ENCODE data around the gene NYAP2.

NYAP2 gene

GRCh38 chr2:225452677-225453076, 53.2 kb downstream of the NYAP2 start:
- Histone ChIP-seq H3K36me3 (replicated peaks) (no peaks in the 10 kb centered on the region), H3K4me3 (no peak overlapping the region), H3K4me1 (no peaks in the 10 kb centered on the region), H3K9me3 (no peaks in the 10 kb centered on the region), H3K27me3 (ENCODE audit: low read depth) (no peaks in the 10 kb centered on the region)
- no peak for DNase-seq (ENCODE audit: low spot score in 2 of 2)
- in situ Hi-C loops (cut with MboI; ENCODE audit: low sequenced_read_pairs), result no loop called here

- in situ Hi-C loops (cut with MboI; ENCODE audit: low sequenced_read_pairs), result no loop called here
- no peak for DNase-seq (ENCODE audit: low spot score in 2 of 2)
- no peaks in the 10 kb centered on the region for H3K36me3 ChIP-seq (replicated peaks)
- no peaks in the 10 kb centered on the region for H3K9me3 ChIP-seq
- H3K4me1 ChIP-seq, result no peaks in the 10 kb centered on the region
- no peak overlapping the region for H3K4me3 ChIP-seq
- no peaks in the 10 kb centered on the region for H3K27me3 ChIP-seq (ENCODE audit: low read depth)
Measured at GRCh38 chr2:225454412-225454811, 54.9 kb downstream of the NYAP2 start.

- Histone ChIP-seq H3K4me1 (no peaks in the 10 kb centered on the region), H3K36me3 (replicated peaks) (no peaks in the 10 kb centered on the region), H3K4me3 (no peak overlapping the region), H3K9me3 (no peaks in the 10 kb centered on the region), H3K27me3 (ENCODE audit: low read depth) (no peaks in the 10 kb centered on the region)
- in situ Hi-C loops (cut with MboI; ENCODE audit: low sequenced_read_pairs), result no loop called here
- DNase-seq (ENCODE audit: low spot score in 2 of 2), result no peak
Measured at GRCh38 chr2:225456619-225457260, 57.2 kb downstream of the NYAP2 start.

- in situ Hi-C loops (cut with MboI; ENCODE audit: low sequenced_read_pairs), result no loop called here
- Histone ChIP-seq H3K4me1 (no peaks in the 10 kb centered on the region), H3K9me3 (no peaks in the 10 kb centered on the region), H3K4me3 (no peak overlapping the region), H3K27me3 (ENCODE audit: low read depth) (no peaks in the 10 kb centered on the region), H3K36me3 (replicated peaks) (no peaks in the 10 kb centered on the region)
- DNase-seq (ENCODE audit: low spot score in 2 of 2), result no peak
Measured at GRCh38 chr2:225457482-225457881, 58.0 kb downstream of the NYAP2 start.

GRCh38 chr2:225458431-225459117, 59.1 kb downstream of the NYAP2 start:
- Histone ChIP-seq H3K27me3 (ENCODE audit: low read depth) (no peaks in the 10 kb centered on the region), H3K36me3 (replicated peaks) (no peaks in the 10 kb centered on the region), H3K9me3 (no peaks in the 10 kb centered on the region), H3K4me1 (no peaks in the 10 kb centered on the region), H3K4me3 (no peak overlapping the region)
- DNase-seq (ENCODE audit: low spot score in 2 of 2), result no peak
- in situ Hi-C loops (cut with MboI; ENCODE audit: low sequenced_read_pairs), result no loop called here

- in situ Hi-C loops (cut with MboI; ENCODE audit: low sequenced_read_pairs), result no loop called here
- Histone ChIP-seq H3K27me3 (ENCODE audit: low read depth) (no peaks in the 10 kb centered on the region), H3K4me1 (no peaks in the 10 kb centered on the region), H3K9me3 (no peaks in the 10 kb centered on the region), H3K36me3 (replicated peaks) (no peaks in the 10 kb centered on the region), H3K4me3 (no peak overlapping the region)
- no peak for DNase-seq (ENCODE audit: low spot score in 2 of 2)
Measured at GRCh38 chr2:225462417-225462816, 62.9 kb downstream of the NYAP2 start.

GRCh38 chr2:225462945-225463344, 63.4 kb downstream of the NYAP2 start:
- DNase-seq (ENCODE audit: low spot score in 2 of 2), result no peak
- Histone ChIP-seq H3K4me1 (no peaks in the 10 kb centered on the region), H3K36me3 (replicated peaks) (no peaks in the 10 kb centered on the region), H3K4me3 (no peak overlapping the region), H3K9me3 (no peaks in the 10 kb centered on the region), H3K27me3 (ENCODE audit: low read depth) (no peaks in the 10 kb centered on the region)
- in situ Hi-C loops (cut with MboI; ENCODE audit: low sequenced_read_pairs), result no loop called here

GRCh38 chr2:225463449-225463848, 63.9 kb downstream of the NYAP2 start:
- in situ Hi-C loops (cut with MboI; ENCODE audit: low sequenced_read_pairs), result no loop called here
- no peak overlapping the region for H3K4me3 ChIP-seq
- DNase-seq (ENCODE audit: low spot score in 2 of 2), result no peak
- no peaks in the 10 kb centered on the region for H3K4me1 ChIP-seq
- no peaks in the 10 kb centered on the region for H3K9me3 ChIP-seq
- H3K27me3 ChIP-seq (ENCODE audit: low read depth), result no peaks in the 10 kb centered on the region
- no peaks in the 10 kb centered on the region for H3K36me3 ChIP-seq (replicated peaks)

GRCh38 chr2:225464346-225465025, 65.0 kb downstream of the NYAP2 start:
- H3K4me3 ChIP-seq, result no peak overlapping the region
- no peak for DNase-seq (ENCODE audit: low spot score in 2 of 2)

GRCh38 chr2:225465827-225466226, 66.3 kb downstream of the NYAP2 start:
- no peaks in the 10 kb centered on the region for H3K4me1 ChIP-seq

More at GRCh38 chr2:225464346-225465025, 65.0 kb downstream of the NYAP2 start:
- in situ Hi-C loops (cut with MboI; ENCODE audit: low sequenced_read_pairs), result no loop called here
- Histone ChIP-seq H3K4me1 (no peaks in the 10 kb centered on the region), H3K27me3 (ENCODE audit: low read depth) (no peaks in the 10 kb centered on the region), H3K9me3 (no peaks in the 10 kb centered on the region), H3K36me3 (replicated peaks) (no peaks in the 10 kb centered on the region)

GRCh38 chr2:225466891-225467604, 67.5 kb downstream of the NYAP2 start:
- Histone ChIP-seq H3K36me3 (replicated peaks) (no peaks in the 10 kb centered on the region), H3K27me3 (ENCODE audit: low read depth) (no peaks in the 10 kb centered on the region), H3K9me3 (no peaks in the 10 kb centered on the region), H3K4me3 (no peak overlapping the region), H3K4me1 (no peaks in the 10 kb centered on the region)
- in situ Hi-C loops (cut with MboI; ENCODE audit: low sequenced_read_pairs), result no loop called here
- no peak for DNase-seq (ENCODE audit: low spot score in 2 of 2)

More at GRCh38 chr2:225465827-225466226, 66.3 kb downstream of the NYAP2 start:
- in situ Hi-C loops (cut with MboI; ENCODE audit: low sequenced_read_pairs), result no loop called here
- no peaks in the 10 kb centered on the region for H3K9me3 ChIP-seq
- no peak overlapping the region for H3K4me3 ChIP-seq
- DNase-seq (ENCODE audit: low spot score in 2 of 2), result no peak
- H3K27me3 ChIP-seq (ENCODE audit: low read depth), result no peaks in the 10 kb centered on the region
- no peaks in the 10 kb centered on the region for H3K36me3 ChIP-seq (replicated peaks)

GRCh38 chr2:225468131-225468530, 68.6 kb downstream of the NYAP2 start:
- Histone ChIP-seq H3K27me3 (ENCODE audit: low read depth) (no peaks in the 10 kb centered on the region), H3K9me3 (no peaks in the 10 kb centered on the region), H3K4me1 (no peaks in the 10 kb centered on the region), H3K36me3 (replicated peaks) (no peaks in the 10 kb centered on the region), H3K4me3 (no peak overlapping the region)
- DNase-seq (ENCODE audit: low spot score in 2 of 2), result no peak
- in situ Hi-C loops (cut with MboI; ENCODE audit: low sequenced_read_pairs), result no loop called here

GRCh38 chr2:225471039-225471438, 71.5 kb downstream of the NYAP2 start:
- no peaks in the 10 kb centered on the region for H3K27me3 ChIP-seq (ENCODE audit: low read depth)

GRCh38 chr2:225471482-225471881, 72.0 kb downstream of the NYAP2 start:
- DNase-seq (ENCODE audit: low spot score in 2 of 2), result no peak
- Histone ChIP-seq H3K9me3 (no peaks in the 10 kb centered on the region), H3K4me3 (no peak overlapping the region), H3K27me3 (ENCODE audit: low read depth) (no peaks in the 10 kb centered on the region), H3K36me3 (replicated peaks) (no peaks in the 10 kb centered on the region), H3K4me1 (no peaks in the 10 kb centered on the region)
- in situ Hi-C loops (cut with MboI; ENCODE audit: low sequenced_read_pairs), result no loop called here

More at GRCh38 chr2:225471039-225471438, 71.5 kb downstream of the NYAP2 start:
- no peak overlapping the region for H3K4me3 ChIP-seq
- no peaks in the 10 kb centered on the region for H3K9me3 ChIP-seq
- DNase-seq (ENCODE audit: low spot score in 2 of 2), result no peak
- no peaks in the 10 kb centered on the region for H3K36me3 ChIP-seq (replicated peaks)
- no peaks in the 10 kb centered on the region for H3K4me1 ChIP-seq
- in situ Hi-C loops (cut with MboI; ENCODE audit: low sequenced_read_pairs), result no loop called here
